Panc1 (cell line): ENCODE data around the gene S100A10. TPM values are rescaled to one million over a fixed set of nuclear protein-coding genes. Genes with fewer than 3 reads are reported as not detected.

Experiments
- ATAC-seq: fragments of 200-7000 bp; cut with Tn5 transposase; 2 replicates; pipeline ENCODE4 v1.9.1; 2020; ENCODE audit warnings: mild to moderate bottlenecking, moderate library complexity
- BruUV-seq: library from RNA; stranded (reverse); fragments of 400-500 nt; replicated peaks from 2 replicates; lab custom pipeline; 2021; lab: Mats Ljungman, UMichigan
- CTCF ChIA-PET: fragments of 300-600 bp; sonication (Branson Sonifier 250); formaldehyde crosslinking; loops from one replicate; lab custom pipeline; 2022; ENCODE audit warnings: antibody characterized with exemption; lab: Charles Lee
- POLR2A ChIA-PET: fragments of 300-600 bp; sonication (Branson Sonifier 250); formaldehyde crosslinking; loops from one replicate; lab custom pipeline; 2022; ENCODE audit warnings: antibody characterized with exemption; lab: Charles Lee
- DNase-seq: peaks from one replicate; pipeline ENCODE4 v3.0.0-alpha.2; 2010; ENCODE audit warnings: low read depth, low spot score
- H3K27ac ChIP-seq: 2 replicates; pipeline ENCODE4 v1.5.1; 2011; ENCODE audit warnings: mild to moderate bottlenecking, low read length, inconsistent platforms
- H3K27me3 ChIP-seq: fragments of 200-500 bp; sonication (Bioruptor generic); 2 replicates; pipeline ENCODE4 v1.6.0; 2014; ENCODE audit warnings: low read length, inconsistent platforms; ENCODE audit not compliant: control insufficient read depth, insufficient read depth
- H3K36me3 ChIP-seq: fragments of 200-500 bp; sonication (Bioruptor generic); 2 replicates; pipeline ENCODE4 v1.5.1; 2014; ENCODE audit warnings: inconsistent platforms, mild to moderate bottlenecking, low read length, moderate library complexity; ENCODE audit not compliant: control insufficient read depth, insufficient read depth
- H3K4me1 ChIP-seq: 2 replicates; pipeline ENCODE4 v1.5.1; 2011; ENCODE audit warnings: inconsistent platforms, mild to moderate bottlenecking, low read length, moderate library complexity; ENCODE audit not compliant: control insufficient read depth, insufficient read depth
- H3K4me3 ChIP-seq, 2 experiments: 2 replicates each; pipeline ENCODE4 v1.5.1; 2011 to 2012; ENCODE audit warnings: low read depth in 2 of 2, low read length in 2 of 2, mild to moderate bottlenecking in 2 of 2, inconsistent platforms in 1 of 2, moderate library complexity in 1 of 2
- H3K9me3 ChIP-seq: fragments of 200-500 bp; sonication (Bioruptor generic); 2 replicates; pipeline ENCODE4 v1.5.1; 2014; ENCODE audit warnings: low read depth, mild to moderate bottlenecking, inconsistent platforms, low read length, moderate library complexity; ENCODE audit not compliant: control insufficient read depth, insufficient read depth
- CTCF ChIP-seq: fragments of 450-650 bp; IDR thresholded peaks from 2 replicates; pipeline ENCODE4 v1.5.1; 2017; ENCODE audit warnings: mild to moderate bottlenecking
- POLR2AphosphoS5 ChIP-seq: IDR thresholded peaks from 2 replicates; pipeline ENCODE4 v1.6.1; 2012; ENCODE audit warnings: mild to moderate bottlenecking, low read depth, low read length, moderate library complexity
- REST ChIP-seq, 2 experiments: IDR thresholded peaks; 2 replicates each; pipeline ENCODE4 v1.6.1; 2011 to 2012; ENCODE audit warnings: low read depth in 2 of 2, control low read depth in 1 of 2, low read length in 1 of 2, mild to moderate bottlenecking in 1 of 2, moderate library complexity in 1 of 2; ENCODE audit not compliant: insufficient read depth in 1 of 2
- SIN3A ChIP-seq: IDR thresholded peaks from 2 replicates; pipeline ENCODE4 v1.6.1; 2012; ENCODE audit warnings: low read depth, mild to moderate bottlenecking, low read length, moderate library complexity, borderline replicate concordance; ENCODE audit not compliant: insufficient read depth
- TCF7L2 ChIP-seq: IDR thresholded peaks from 2 replicates; pipeline ENCODE4 v1.6.1; 2011; ENCODE audit warnings: mild to moderate bottlenecking, low read depth, low read length, inconsistent platforms
- in situ Hi-C: cut with HindIII; loops from 2 replicates; pipeline ENCODE4 v1.10.0; 2016; ENCODE audit warnings: low sequenced_read_pairs, low pct_unique_long_range_greater_than_20kb
- intact Hi-C: fragments of 100-400 bp; cut with micrococcal nuclease; formaldehyde crosslinking; loops from one replicate; pipeline ENCODE4 v1.10.0; 2022; ENCODE audit not compliant: unreplicated experiment
- total RNA-seq: library from RNA; stranded (reverse); gene quantifications from one replicate; pipeline ENCODE4 v1.2.1, GENCODE V29; 2021; ENCODE audit not compliant: unreplicated experiment

S100A10 gene
- total RNA-seq, 1 experiment from 2014 or later = 1,621 TPM

GRCh38 chr1:151986501-151987190, 7.0 kb downstream of the S100A10 start:
- no peak for ATAC-seq
- Histone ChIP-seq H3K27ac (peak overlapping the region; percentile 99), H3K4me3 (no peak overlapping the region), H3K36me3 (peaks cover 52% of the 10 kb centered on the region), H3K9me3 (no peaks in the 10 kb centered on the region), H3K27me3 (no peaks in the 10 kb centered on the region), H3K4me1 (peaks cover 92% of the 10 kb centered on the region)
- TF ChIP-seq POLR2AphosphoS5 = no peak
- no peak for TF ChIP-seq TCF7L2
- no peak for TF ChIP-seq REST (IDR thresholded peaks at IDR 0.05; ENCODE audit: insufficient read depth in 1 of 2, low read depth in 2 of 2, low read length in 1 of 2)
- DNase-seq = no peak
- intact Hi-C loops (no loop called here), in situ Hi-C loops (no loop called here)
- POLR2A ChIA-PET = interaction anchor here (0.5 to 2.0 kb wide), 7 partner anchors 8 to 687 kb away, joined by 3 to 17 read pairs (median 7); no protein-coding TSS in a partner anchor
- BruUV-seq = no TSS peak
- CTCF ChIA-PET = no interaction called here

- in situ Hi-C loops (no loop called here), intact Hi-C loops (no loop called here)
- no peak overlapping the region for H3K4me3 ChIP-seq
- H3K27ac ChIP-seq = peak overlapping the region; percentile 99
- no TSS peak for BruUV-seq
- peaks cover 52% of the 10 kb centered on the region for H3K36me3 ChIP-seq
- ChIA-PET CTCF (no interaction called here), POLR2A (interaction anchor here (0.5 to 2.0 kb wide), 4 partner anchors 17 to 1830 kb away, joined by 3 to 5 read pairs (median 4); no protein-coding TSS in a partner anchor)
- peaks cover 100% of the 10 kb centered on the region for H3K4me1 ChIP-seq
- TF ChIP-seq POLR2AphosphoS5 = no peak
- no peak for TF ChIP-seq CTCF
- TF ChIP-seq TCF7L2 = no peak
- no peak for TF ChIP-seq REST (IDR thresholded peaks at IDR 0.05; ENCODE audit: insufficient read depth in 1 of 2, low read depth in 2 of 2, low read length in 1 of 2)
- no peak for TF ChIP-seq SIN3A
- DNase-seq = no peak
- H3K27me3 ChIP-seq = no peaks in the 10 kb centered on the region
- ATAC-seq = no peak
- no peaks in the 10 kb centered on the region for H3K9me3 ChIP-seq
Measured at GRCh38 chr1:151985768-151986167, 7.9 kb downstream of the S100A10 start.
